HUES48 (cell line): ENCODE measurements around the gene PSORS1C1.

Experiments used
- H3K27ac ChIP-seq: one replicate; pipeline ENCODE4 v1.7.0; 2013; ENCODE audit warnings: low read depth, low read length, inconsistent platforms
- H3K27me3 ChIP-seq: 2 replicates; pipeline ENCODE4 v1.6.1; 2013; ENCODE audit warnings: mild to moderate bottlenecking, low read length; ENCODE audit not compliant: control insufficient read depth, insufficient read depth
- H3K36me3 ChIP-seq: 2 replicates; pipeline ENCODE4 v1.6.1; 2013; ENCODE audit warnings: low read length; ENCODE audit not compliant: control insufficient read depth, insufficient read depth
- H3K4me1 ChIP-seq: 2 replicates; pipeline ENCODE4 v1.6.1; 2013; ENCODE audit warnings: mild to moderate bottlenecking, low read length; ENCODE audit not compliant: control insufficient read depth, insufficient read depth
- H3K4me3 ChIP-seq: 2 replicates; pipeline ENCODE4 v1.5.1; 2013; ENCODE audit warnings: mild to moderate bottlenecking, low read depth, low read length
- H3K9ac ChIP-seq: 2 replicates; pipeline ENCODE4 v1.6.1; 2013; ENCODE audit warnings: mild to moderate bottlenecking, low read depth, low read length, moderate library complexity
- H3K9me3 ChIP-seq: 2 replicates; pipeline ENCODE4 v1.6.1; 2013; ENCODE audit warnings: low read length; ENCODE audit not compliant: control insufficient read depth, insufficient read depth

The PSORS1C1 gene

DNA sequence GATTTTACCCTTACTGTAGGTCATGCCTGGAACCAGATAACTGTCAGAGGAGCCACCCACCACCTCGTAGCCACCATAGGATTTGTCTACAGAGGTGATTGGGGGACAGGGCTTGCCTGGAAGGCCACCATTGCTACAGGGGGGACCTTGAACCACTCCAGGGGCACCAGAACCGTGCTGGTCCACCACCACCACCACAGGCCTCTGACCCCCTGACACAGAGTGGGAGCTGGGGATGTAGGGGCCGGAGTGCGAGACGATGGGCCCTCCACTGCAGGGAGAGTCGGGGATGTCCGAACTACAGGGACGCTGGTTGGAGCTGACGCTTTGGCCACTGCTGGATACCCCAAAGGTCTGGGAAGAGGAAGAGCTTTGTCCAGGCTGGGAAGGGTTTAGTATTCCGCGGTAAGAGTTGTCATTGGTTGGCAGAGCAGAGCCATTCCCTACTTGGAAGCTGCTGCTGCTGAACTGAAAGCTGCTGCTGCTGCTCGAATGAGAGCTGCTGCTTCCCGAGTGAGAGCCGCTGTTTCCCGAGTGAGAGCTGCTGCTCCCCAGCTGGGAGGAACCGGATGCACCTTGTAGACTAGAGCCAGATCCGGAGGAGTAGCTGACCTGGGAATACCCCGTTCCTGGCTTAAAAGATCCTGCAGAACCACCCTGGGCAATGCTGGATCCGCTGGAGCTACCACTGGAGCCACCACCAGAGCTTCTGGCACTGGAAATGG lies 2.2 kb downstream of the PSORS1C1 start:
- Histone ChIP-seq H3K9ac (no peak overlapping the region), H3K4me3 (no peak overlapping the region), H3K9me3 (no peaks in the 10 kb centered on the region), H3K4me1 (peaks cover 10% of the 10 kb centered on the region), H3K27me3 (no peaks in the 10 kb centered on the region), H3K27ac (no peak overlapping the region), H3K36me3 (no peaks in the 10 kb centered on the region)

DNA sequence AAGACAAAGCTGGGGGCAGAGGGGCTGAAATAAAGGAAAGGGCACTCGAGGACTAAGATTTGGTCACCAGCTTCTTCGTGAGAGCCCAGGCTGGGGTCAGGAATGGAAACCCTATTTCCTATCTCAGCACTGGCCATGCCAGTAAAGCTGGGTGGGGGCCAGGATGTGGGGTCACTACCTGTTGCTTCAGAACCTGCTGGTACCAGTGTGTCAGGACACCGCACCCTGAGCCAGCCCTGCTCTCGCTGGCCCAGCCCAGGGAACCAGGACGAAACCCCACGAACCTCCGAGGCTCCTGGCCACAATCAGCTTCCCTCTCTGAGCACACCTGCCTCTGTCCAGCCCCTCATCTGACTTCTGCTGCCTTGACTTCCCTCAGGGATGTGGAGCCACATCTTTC lies 3.6 kb downstream of the PSORS1C1 start:
- H3K4me1 ChIP-seq: peaks cover 10% of the 10 kb centered on the region
- H3K27me3 ChIP-seq: no peaks in the 10 kb centered on the region
- H3K36me3 ChIP-seq: no peaks in the 10 kb centered on the region
- no peak overlapping the region for H3K27ac ChIP-seq
- no peaks in the 10 kb centered on the region for H3K9me3 ChIP-seq
- H3K4me3 ChIP-seq: no peak overlapping the region
- no peak overlapping the region for H3K9ac ChIP-seq

DNA sequence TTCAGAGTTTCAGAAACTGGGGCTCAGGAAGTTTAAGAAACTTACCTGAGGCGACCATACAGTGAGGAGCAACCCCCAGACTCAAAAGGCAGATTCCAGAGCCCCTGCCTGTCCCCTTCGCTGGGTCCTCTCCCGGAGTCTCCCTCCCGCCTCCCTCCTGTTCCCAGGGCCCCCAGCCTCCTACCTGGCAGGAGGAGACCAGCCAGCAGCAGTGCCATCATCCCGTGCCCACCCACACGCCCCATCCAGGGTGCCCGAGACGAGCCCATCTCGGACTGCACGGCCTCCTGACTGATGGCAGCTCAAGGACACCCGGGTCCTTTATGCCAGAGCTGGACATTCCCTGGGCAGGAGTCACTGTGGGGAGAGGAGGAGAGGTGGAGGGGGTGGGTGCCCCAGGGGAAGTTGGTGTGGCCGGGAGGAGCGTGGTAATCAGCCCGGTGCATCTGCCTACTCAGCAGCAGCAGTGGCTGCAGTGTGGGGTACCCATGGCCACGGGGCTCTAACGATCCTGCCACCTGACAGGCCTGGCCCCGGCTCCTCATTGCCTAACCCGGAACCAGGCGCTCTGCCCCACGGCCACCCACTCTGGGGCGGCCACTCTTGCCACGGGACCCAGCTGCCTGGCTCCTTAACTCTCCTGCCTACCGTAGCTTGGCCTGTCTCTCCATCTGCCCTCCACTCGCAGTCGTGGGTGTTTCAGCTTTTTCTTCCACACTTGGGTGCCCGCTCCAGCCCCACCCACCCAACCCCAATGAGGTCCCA lies 5.7 kb downstream of the PSORS1C1 start, which contains the start of gene CDSN:
CDSN (minus strand) TSS at position 296 of the 765 bp plus-strand sequence; CDS start at position 269, 27 bp downstream.
- Histone ChIP-seq H3K27me3 (no peaks in the 10 kb centered on the region), H3K9ac (no peak within 1 kb of the TSS)

DNA sequence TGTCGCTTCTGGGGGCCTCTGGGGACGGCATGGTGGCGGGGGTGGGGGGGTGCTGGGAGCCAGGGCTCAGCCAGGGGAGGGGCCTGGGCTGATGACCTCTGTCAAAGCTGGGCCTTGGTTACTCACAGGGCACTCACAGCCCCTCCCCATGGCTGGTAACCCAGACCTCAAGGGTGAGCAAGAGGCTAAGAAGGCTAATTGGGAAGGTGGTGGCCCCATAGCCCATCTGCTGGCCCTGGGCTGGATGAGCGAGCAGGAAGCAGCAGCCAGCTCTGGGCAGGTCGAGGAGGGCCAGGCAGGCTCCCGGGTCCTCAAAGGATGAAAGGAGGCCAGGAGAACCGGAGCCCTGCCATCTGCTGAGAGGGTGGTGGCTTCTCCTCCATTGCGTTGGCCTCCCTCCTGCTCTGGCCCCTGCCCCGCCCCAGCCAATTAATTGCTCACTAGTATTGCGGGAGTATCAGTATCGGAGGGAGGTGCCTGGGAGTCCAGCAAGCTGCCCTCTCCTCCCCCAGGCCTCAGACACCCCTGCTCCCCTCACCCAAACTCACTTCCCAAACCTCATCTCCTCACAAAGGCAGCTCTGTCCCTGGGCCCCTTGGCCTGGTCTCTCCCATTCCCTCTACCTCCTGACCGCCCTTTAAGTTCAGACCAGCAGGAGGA lies 6.7 kb downstream of the PSORS1C1 start:
- H3K4me3 ChIP-seq: no peak overlapping the region
- no peaks in the 10 kb centered on the region for H3K36me3 ChIP-seq
- no peaks in the 10 kb centered on the region for H3K27me3 ChIP-seq
- no peaks in the 10 kb centered on the region for H3K9me3 ChIP-seq
- H3K4me1 ChIP-seq: peaks cover 4% of the 10 kb centered on the region; the same call in 1 of the 2 replicates
- no peak overlapping the region for H3K27ac ChIP-seq
- H3K9ac ChIP-seq: no peak overlapping the region

More for the DNA sequence above, 5.7 kb downstream of the PSORS1C1 start, which contains the start of gene CDSN:
- no peak within 1 kb of the TSS for H3K4me3 ChIP-seq
- no peak within 1 kb of the TSS for H3K27ac ChIP-seq
- H3K4me1 ChIP-seq: peaks cover 4% of the 10 kb centered on the region; the same call in 1 of the 2 replicates
- H3K36me3 ChIP-seq: no peaks in the 10 kb centered on the region
- no peaks in the 10 kb centered on the region for H3K9me3 ChIP-seq

DNA sequence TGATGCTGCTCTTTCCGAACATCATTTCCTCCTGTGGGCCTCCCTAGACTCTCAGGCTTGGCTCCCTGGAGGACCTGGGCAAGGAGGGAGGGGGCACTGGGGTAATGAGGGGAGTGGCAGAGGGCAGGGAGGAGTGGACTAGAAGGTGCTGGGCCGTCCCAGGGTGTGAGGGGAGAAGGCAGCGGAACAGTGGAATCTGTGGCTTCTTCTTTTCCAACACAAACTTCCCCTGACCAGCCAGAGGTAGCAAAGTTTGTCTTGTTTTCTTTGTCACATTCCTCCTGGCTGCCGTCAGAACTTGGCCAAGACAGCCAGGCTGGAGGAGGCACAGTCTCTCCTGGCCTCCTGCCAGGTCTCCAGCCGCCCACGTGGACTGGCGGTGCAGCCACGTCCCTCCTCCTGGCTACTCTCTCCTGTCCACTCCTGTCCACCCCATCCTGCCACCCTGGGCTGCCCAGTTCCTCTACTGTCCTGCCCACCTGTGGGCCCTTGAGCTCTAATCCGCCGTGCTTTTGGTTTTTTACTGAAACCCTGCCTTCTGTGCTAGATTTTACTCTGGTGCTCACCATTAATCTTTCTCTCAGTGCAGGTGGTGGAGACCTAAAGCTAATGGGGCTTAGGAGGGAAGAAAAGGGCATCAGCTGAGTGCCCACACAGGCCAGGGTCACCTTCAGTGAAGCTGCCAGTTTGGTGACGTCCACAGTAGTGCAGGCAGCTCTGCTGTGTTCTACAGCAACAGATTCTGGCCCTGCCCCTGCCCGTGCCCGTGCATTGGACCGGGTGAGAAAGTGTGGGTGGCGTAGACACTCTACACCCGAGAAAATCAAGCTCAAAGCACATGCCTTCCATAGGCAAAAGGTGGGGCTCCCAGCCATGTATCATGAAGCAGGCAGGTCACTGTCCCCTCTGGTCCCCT lies 8.4 kb downstream of the PSORS1C1 start:
- no peak overlapping the region for H3K27ac ChIP-seq
- no peak overlapping the region for H3K9ac ChIP-seq
- H3K9me3 ChIP-seq: no peaks in the 10 kb centered on the region
- H3K4me1 ChIP-seq: peaks cover 4% of the 10 kb centered on the region; the same call in 1 of the 2 replicates
- no peak overlapping the region for H3K4me3 ChIP-seq
- no peaks in the 10 kb centered on the region for H3K36me3 ChIP-seq
- no peaks in the 10 kb centered on the region for H3K27me3 ChIP-seq

DNA sequence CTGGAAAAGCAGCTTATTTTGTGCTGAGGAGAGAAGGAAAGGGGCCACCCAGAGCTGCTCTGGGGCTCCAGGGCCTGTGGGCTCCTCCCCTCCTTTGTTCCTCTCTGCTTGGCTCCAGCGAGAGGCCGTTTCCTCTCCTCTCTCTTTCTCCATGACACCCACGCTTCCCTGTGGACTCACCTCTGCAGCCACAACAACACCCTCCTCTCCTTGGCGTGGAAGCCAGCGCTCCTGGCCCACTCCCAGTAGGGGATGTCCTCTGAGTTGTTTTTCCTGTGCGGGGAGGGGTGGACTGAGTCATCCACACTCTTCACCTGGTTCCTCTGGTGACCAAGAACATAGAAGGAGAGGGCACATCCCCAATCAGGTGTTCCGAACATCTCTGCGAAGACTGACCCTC lies 10.6 kb downstream of the PSORS1C1 start:
- H3K9ac ChIP-seq: no peak overlapping the region
- H3K27me3 ChIP-seq: no peaks in the 10 kb centered on the region
- H3K27ac ChIP-seq: peak overlapping the region; percentile 48
- H3K9me3 ChIP-seq: no peaks in the 10 kb centered on the region
- H3K36me3 ChIP-seq: no peaks in the 10 kb centered on the region
- peaks cover 4% of the 10 kb centered on the region; the same call in 1 of the 2 replicates for H3K4me1 ChIP-seq
- H3K4me3 ChIP-seq: no peak overlapping the region

DNA sequence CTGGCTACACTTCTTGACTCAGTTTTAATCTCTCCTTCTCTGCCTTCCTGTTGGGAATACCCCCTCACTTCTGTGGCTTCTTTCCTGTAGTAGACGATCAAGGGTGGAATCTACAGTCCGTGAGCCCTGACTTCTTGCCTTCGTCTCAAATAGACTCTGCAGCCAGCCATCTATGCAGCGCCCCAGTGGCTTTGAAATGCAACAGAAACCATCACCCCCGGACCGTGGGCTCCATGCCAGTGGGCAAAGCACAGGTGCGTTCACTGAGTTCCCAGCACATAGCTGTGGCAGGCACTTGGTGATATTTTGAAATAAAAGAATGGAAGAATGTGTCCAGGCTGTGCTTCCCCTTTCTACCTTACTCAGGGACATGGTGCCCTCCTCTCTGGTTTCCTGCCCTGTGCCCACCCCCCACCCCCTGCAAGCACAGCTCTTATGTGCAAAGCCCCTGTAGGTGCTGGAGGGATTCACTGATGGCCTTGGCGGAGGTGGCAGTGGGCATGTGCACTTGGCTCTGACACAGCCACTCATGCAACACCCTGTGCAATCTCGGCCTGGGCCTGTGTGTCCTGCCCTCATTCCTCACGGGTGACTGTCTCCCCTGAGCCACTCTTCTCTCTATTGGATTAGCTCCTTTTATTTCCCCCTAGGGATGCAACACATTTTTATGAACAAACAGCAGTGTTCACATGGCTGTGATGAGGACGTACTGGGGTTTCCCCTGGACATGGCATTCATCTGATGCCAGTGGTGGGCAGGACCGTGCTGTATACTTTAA lies 11.2 kb downstream of the PSORS1C1 start:
- Histone ChIP-seq H3K9me3 (no peaks in the 10 kb centered on the region), H3K36me3 (no peaks in the 10 kb centered on the region), H3K4me3 (no peak overlapping the region), H3K9ac (no peak overlapping the region), H3K4me1 (peaks cover 4% of the 10 kb centered on the region; the same call in 1 of the 2 replicates), H3K27me3 (no peaks in the 10 kb centered on the region), H3K27ac (no peak overlapping the region)

DNA sequence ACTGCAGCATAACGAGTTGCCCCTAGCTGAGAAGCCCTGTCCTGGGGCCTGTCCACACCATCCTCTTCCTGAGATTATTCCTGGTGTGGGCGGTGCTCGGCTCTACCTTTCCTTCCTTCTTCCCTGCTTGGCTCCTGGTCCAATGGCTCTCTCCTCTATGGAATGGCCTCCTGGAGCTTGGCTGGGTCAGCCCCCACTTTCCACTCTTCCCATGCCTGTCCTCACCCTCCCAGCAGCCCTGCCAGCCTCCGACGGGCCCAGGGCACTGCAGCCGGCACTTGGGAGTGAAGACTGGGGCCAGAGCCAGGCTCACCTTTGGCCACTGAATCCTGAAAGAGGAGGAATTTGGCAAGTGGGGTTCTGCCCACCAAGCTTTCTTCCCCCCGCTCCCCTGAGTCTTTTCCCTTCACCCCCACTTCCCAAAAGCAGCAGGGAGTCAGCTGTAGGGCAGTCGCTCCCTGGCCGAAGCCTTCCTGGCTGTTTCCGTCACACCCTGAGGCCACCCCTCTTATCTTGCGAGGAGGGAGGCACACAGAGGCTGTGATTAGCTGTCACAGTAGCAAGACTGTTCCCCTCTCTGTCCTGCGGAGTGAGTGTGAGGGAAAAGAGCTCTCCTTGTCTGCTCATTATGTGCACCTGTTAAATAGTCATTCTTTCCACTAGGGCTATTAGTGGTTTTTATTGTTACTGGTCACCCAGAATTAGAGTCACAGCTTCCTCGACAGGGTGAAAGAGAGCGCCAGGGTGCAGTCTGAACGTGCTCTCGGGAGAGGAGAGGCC lies 12.0 kb downstream of the PSORS1C1 start:
- Histone ChIP-seq H3K9ac (no peak overlapping the region), H3K4me3 (no peak overlapping the region), H3K27ac (no peak overlapping the region), H3K36me3 (no peaks in the 10 kb centered on the region), H3K27me3 (no peaks in the 10 kb centered on the region), H3K9me3 (no peaks in the 10 kb centered on the region), H3K4me1 (peaks cover 4% of the 10 kb centered on the region; the same call in 1 of the 2 replicates)

DNA sequence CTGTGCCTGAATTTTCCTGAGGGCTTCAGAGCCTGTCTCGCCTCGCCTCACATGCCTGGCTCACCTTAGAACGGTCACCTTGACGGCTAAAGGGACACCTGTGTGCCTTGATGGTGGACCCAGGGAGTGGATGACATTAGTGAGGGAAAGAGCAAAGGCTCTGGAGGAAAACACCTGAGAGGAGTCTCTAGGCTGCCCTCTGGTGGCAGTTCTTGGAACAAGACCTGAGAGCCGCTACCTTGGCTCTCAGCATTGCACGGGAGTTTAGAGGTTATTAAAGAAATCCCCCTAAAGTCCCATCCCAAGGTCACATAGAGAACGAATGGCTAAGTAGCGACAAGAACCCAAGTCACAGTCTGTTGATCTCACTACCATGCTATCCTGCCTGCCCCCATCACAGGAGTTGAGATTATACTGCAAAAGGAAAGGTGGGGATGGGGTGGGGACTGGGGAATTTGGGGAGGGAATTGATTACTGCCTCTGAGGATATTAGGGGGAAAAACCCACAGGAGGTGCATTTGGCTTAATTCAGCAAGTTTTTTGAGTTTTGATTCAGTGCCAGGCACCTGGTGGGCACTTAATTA lies 13.6 kb downstream of the PSORS1C1 start:
- Histone ChIP-seq H3K9me3 (no peaks in the 10 kb centered on the region), H3K36me3 (no peaks in the 10 kb centered on the region), H3K27ac (no peak overlapping the region), H3K9ac (no peak overlapping the region), H3K4me3 (no peak overlapping the region), H3K4me1 (peaks cover 4% of the 10 kb centered on the region; the same call in 1 of the 2 replicates), H3K27me3 (no peaks in the 10 kb centered on the region)
